Panc1 (cell line): ENCODE data around the gene GNG3. TPM values are rescaled to one million over a fixed set of nuclear protein-coding genes. Genes with fewer than 3 reads are reported as not detected.

Experiments
- ATAC-seq: fragments of 200-7000 bp; cut with Tn5 transposase; 2 replicates; pipeline ENCODE4 v1.9.1; 2020; ENCODE audit warnings: mild to moderate bottlenecking, moderate library complexity
- BruUV-seq: library from RNA; stranded (reverse); fragments of 400-500 nt; replicated peaks from 2 replicates; lab custom pipeline; 2021; lab: Mats Ljungman, UMichigan
- CTCF ChIA-PET: fragments of 300-600 bp; sonication (Branson Sonifier 250); formaldehyde crosslinking; loops from one replicate; lab custom pipeline; 2022; ENCODE audit warnings: antibody characterized with exemption; lab: Charles Lee
- POLR2A ChIA-PET: fragments of 300-600 bp; sonication (Branson Sonifier 250); formaldehyde crosslinking; loops from one replicate; lab custom pipeline; 2022; ENCODE audit warnings: antibody characterized with exemption; lab: Charles Lee
- DNase-seq: peaks from one replicate; pipeline ENCODE4 v3.0.0-alpha.2; 2010; ENCODE audit warnings: low read depth, low spot score
- H3K27ac ChIP-seq: 2 replicates; pipeline ENCODE4 v1.5.1; 2011; ENCODE audit warnings: mild to moderate bottlenecking, low read length, inconsistent platforms
- H3K27me3 ChIP-seq: fragments of 200-500 bp; sonication (Bioruptor generic); 2 replicates; pipeline ENCODE4 v1.6.0; 2014; ENCODE audit warnings: low read length, inconsistent platforms; ENCODE audit not compliant: control insufficient read depth, insufficient read depth
- H3K36me3 ChIP-seq: fragments of 200-500 bp; sonication (Bioruptor generic); 2 replicates; pipeline ENCODE4 v1.5.1; 2014; ENCODE audit warnings: inconsistent platforms, mild to moderate bottlenecking, low read length, moderate library complexity; ENCODE audit not compliant: control insufficient read depth, insufficient read depth
- H3K4me1 ChIP-seq: 2 replicates; pipeline ENCODE4 v1.5.1; 2011; ENCODE audit warnings: inconsistent platforms, mild to moderate bottlenecking, low read length, moderate library complexity; ENCODE audit not compliant: control insufficient read depth, insufficient read depth
- H3K4me3 ChIP-seq, 2 experiments: 2 replicates each; pipeline ENCODE4 v1.5.1; 2011 to 2012; ENCODE audit warnings: low read depth in 2 of 2, low read length in 2 of 2, mild to moderate bottlenecking in 2 of 2, inconsistent platforms in 1 of 2, moderate library complexity in 1 of 2
- H3K9me3 ChIP-seq: fragments of 200-500 bp; sonication (Bioruptor generic); 2 replicates; pipeline ENCODE4 v1.5.1; 2014; ENCODE audit warnings: low read depth, mild to moderate bottlenecking, inconsistent platforms, low read length, moderate library complexity; ENCODE audit not compliant: control insufficient read depth, insufficient read depth
- CTCF ChIP-seq: fragments of 450-650 bp; IDR thresholded peaks from 2 replicates; pipeline ENCODE4 v1.5.1; 2017; ENCODE audit warnings: mild to moderate bottlenecking
- POLR2AphosphoS5 ChIP-seq: IDR thresholded peaks from 2 replicates; pipeline ENCODE4 v1.6.1; 2012; ENCODE audit warnings: mild to moderate bottlenecking, low read depth, low read length, moderate library complexity
- REST ChIP-seq, 2 experiments: IDR thresholded peaks; 2 replicates each; pipeline ENCODE4 v1.6.1; 2011 to 2012; ENCODE audit warnings: low read depth in 2 of 2, control low read depth in 1 of 2, low read length in 1 of 2, mild to moderate bottlenecking in 1 of 2, moderate library complexity in 1 of 2; ENCODE audit not compliant: insufficient read depth in 1 of 2
- SIN3A ChIP-seq: IDR thresholded peaks from 2 replicates; pipeline ENCODE4 v1.6.1; 2012; ENCODE audit warnings: low read depth, mild to moderate bottlenecking, low read length, moderate library complexity, borderline replicate concordance; ENCODE audit not compliant: insufficient read depth
- TCF7L2 ChIP-seq: IDR thresholded peaks from 2 replicates; pipeline ENCODE4 v1.6.1; 2011; ENCODE audit warnings: mild to moderate bottlenecking, low read depth, low read length, inconsistent platforms
- in situ Hi-C: cut with HindIII; loops from 2 replicates; pipeline ENCODE4 v1.10.0; 2016; ENCODE audit warnings: low sequenced_read_pairs, low pct_unique_long_range_greater_than_20kb
- intact Hi-C: fragments of 100-400 bp; cut with micrococcal nuclease; formaldehyde crosslinking; loops from one replicate; pipeline ENCODE4 v1.10.0; 2022; ENCODE audit not compliant: unreplicated experiment
- total RNA-seq: library from RNA; stranded (reverse); gene quantifications from one replicate; pipeline ENCODE4 v1.2.1, GENCODE V29; 2021; ENCODE audit not compliant: unreplicated experiment

GNG3 gene
- total RNA-seq, 1 experiment from 2014 or later = not detected

GRCh38 chr11:62732830-62733229 lies 25.4 kb downstream of the GNG3 start:
- H3K4me1 ChIP-seq = no peaks in the 10 kb centered on the region
- DNase-seq (no peak), ATAC-seq (no peak)
- H3K27ac ChIP-seq = no peak overlapping the region
- no peaks in the 10 kb centered on the region for H3K9me3 ChIP-seq
- H3K27me3 ChIP-seq = no peaks in the 10 kb centered on the region
- in situ Hi-C loops (no loop called here), intact Hi-C loops (no loop called here)
- ChIA-PET CTCF (no interaction called here), POLR2A (no interaction called here)
- peaks cover 10% of the 10 kb centered on the region for H3K36me3 ChIP-seq
- TF ChIP-seq TCF7L2 (no peak), REST (IDR thresholded peaks at IDR 0.05; ENCODE audit: insufficient read depth in 1 of 2, low read depth in 2 of 2, low read length in 1 of 2) (no peak), CTCF (no peak), SIN3A (no peak), POLR2AphosphoS5 (no peak)
- BruUV-seq = no TSS peak
- no peak overlapping the region for H3K4me3 ChIP-seq

GRCh38 chr11:62737196-62737595 lies 29.7 kb downstream of the GNG3 start:
- no peaks in the 10 kb centered on the region for H3K4me1 ChIP-seq
- ChIA-PET CTCF (no interaction called here), POLR2A (no interaction called here)
- no peaks in the 10 kb centered on the region for H3K27me3 ChIP-seq
- H3K9me3 ChIP-seq = no peaks in the 10 kb centered on the region
- peaks cover 17% of the 10 kb centered on the region for H3K36me3 ChIP-seq
- BruUV-seq = no TSS peak
- intact Hi-C loops (no loop called here), in situ Hi-C loops (no loop called here)
- no peak for TF ChIP-seq POLR2AphosphoS5
- TF ChIP-seq CTCF = no peak
- no peak for TF ChIP-seq TCF7L2
- TF ChIP-seq SIN3A = no peak
- no peak for TF ChIP-seq REST (IDR thresholded peaks at IDR 0.05; ENCODE audit: insufficient read depth in 1 of 2, low read depth in 2 of 2, low read length in 1 of 2)
- no peak overlapping the region for H3K4me3 ChIP-seq
- no peak for ATAC-seq
- no peak for DNase-seq
- H3K27ac ChIP-seq = no peak overlapping the region
